ENCODE data around the gene ATP6V0E1. TPM values are rescaled to one million over a fixed set of nuclear protein-coding genes. Genes with fewer than 3 reads are reported as not detected.

The ATP6V0E1 gene
- total and polyA plus RNA-seq, 2 donors (not counting 3 experiments of a cell fraction or from before 2014, with no cell fraction given) = 217 to 278 TPM

DNA sequence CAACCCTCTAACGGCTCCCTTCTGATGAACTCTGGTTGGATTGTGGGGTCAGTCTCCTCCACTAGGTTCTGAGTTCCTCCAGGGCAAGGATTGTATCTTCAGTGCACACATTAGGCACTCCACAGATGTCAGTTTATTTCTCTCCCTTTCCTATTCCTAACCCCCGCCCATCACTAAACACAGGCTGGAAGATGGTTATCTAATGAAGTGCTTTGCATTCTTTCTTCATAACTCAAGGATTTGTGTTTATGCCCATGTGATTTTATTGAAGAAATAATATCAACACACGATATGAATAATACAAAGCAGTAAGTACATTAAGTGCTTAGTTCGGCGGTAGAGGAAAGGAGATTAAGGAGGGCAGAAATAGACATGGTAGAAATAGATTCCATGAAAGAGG, 68.2 kb downstream of the ATP6V0E1 start:
- no peaks in the 10 kb centered on the region for H3K79me2 ChIP-seq (ENCODE audit: control insufficient read depth, insufficient read depth, low read length)
- H3K4me1 ChIP-seq (ENCODE audit: control insufficient read depth, extremely low read depth, insufficient read depth, low read length) = peaks cover 17% of the 10 kb centered on the region
- no peaks in the 10 kb centered on the region for H3K9me3 ChIP-seq (replicated peaks; ENCODE audit: control insufficient read depth, insufficient read depth, low read length)
- FAIRE-seq = peak; percentile 76
- H3K4me2 ChIP-seq (ENCODE audit: insufficient read depth, low read length) = peak overlapping the region; percentile 46
- intact Hi-C loops (cut with micrococcal nuclease) (no loop called here), dilution Hi-C loops (cut with MboI; ENCODE audit: extremely low pct_ligation_motif_present, low sequenced_read_pairs) (no loop called here)
- H3K36me3 ChIP-seq (ENCODE audit: control insufficient read depth in 2 of 2, extremely low read depth in 1 of 2, insufficient read depth in 2 of 2, low read length in 2 of 2) = no peaks in the 10 kb centered on the region
- H3K9me1 ChIP-seq (replicated peaks; ENCODE audit: control insufficient read depth, extremely low read depth, insufficient read depth, low read length) = no peaks in the 10 kb centered on the region
- peak; percentile 51 for DNase-seq (ENCODE audit: low read depth, low spot score)
- POLR2A ChIA-PET = no interaction called here
- BruUV-seq (replicated peaks) = no TSS peak
- H4K20me1 ChIP-seq (replicated peaks; ENCODE audit: control insufficient read depth, extremely low read depth, insufficient read depth, low read length) = no peaks in the 10 kb centered on the region
- H2AFZ ChIP-seq (ENCODE audit: low read depth, low read length) = peak overlapping the region; percentile 73
- H3K4me3 ChIP-seq (replicated peaks in 1 of 3; ENCODE audit: insufficient read depth in 1 of 3, low read depth in 1 of 3, low read length in 3 of 3) = no peak overlapping the region
- TF ChIP-seq EZH2 (IDR thresholded peaks at IDR 0.05; ENCODE audit: borderline replicate concordance, low read depth, low read length, severe bottlenecking) (no peak), GATA2 (IDR thresholded peaks at IDR 0.05; ENCODE audit: insufficient read depth, insufficient read length, low read depth, low read length) (peak; percentile 86), POLR2AphosphoS5 (IDR thresholded peaks at IDR 0.05; ENCODE audit: insufficient read depth, low read depth, low read length) (no peak)
- TF ChIP-seq, protein P1, sequence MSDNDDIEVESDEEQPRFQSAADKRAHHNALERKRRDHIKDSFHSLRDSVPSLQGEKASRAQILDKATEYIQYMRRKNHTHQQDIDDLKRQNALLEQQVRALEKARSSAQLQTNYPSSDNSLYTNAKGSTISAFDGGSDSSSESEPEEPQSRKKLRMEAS (IDR thresholded peaks at IDR 0.05; ENCODE audit: insufficient read depth, insufficient read length) = no peak
- TF ChIP-seq, protein P2, sequence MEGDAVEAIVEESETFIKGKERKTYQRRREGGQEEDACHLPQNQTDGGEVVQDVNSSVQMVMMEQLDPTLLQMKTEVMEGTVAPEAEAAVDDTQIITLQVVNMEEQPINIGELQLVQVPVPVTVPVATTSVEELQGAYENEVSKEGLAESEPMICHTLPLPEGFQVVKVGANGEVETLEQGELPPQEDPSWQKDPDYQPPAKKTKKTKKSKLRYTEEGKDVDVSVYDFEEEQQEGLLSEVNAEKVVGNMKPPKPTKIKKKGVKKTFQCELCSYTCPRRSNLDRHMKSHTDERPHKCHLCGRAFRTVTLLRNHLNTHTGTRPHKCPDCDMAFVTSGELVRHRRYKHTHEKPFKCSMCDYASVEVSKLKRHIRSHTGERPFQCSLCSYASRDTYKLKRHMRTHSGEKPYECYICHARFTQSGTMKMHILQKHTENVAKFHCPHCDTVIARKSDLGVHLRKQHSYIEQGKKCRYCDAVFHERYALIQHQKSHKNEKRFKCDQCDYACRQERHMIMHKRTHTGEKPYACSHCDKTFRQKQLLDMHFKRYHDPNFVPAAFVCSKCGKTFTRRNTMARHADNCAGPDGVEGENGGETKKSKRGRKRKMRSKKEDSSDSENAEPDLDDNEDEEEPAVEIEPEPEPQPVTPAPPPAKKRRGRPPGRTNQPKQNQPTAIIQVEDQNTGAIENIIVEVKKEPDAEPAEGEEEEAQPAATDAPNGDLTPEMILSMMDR (IDR thresholded peaks at IDR 0.05; ENCODE audit: extremely low read depth in 1 of 2, insufficient read depth in 1 of 2, low read depth in 1 of 2, low read length in 2 of 2) = no peak
- H3K27me3 ChIP-seq (ENCODE audit: control insufficient read depth in 2 of 2, insufficient read depth in 2 of 2, low read length in 2 of 2) = no peaks in the 10 kb centered on the region
- H3K27ac ChIP-seq (ENCODE audit: insufficient read depth, low read depth, low read length) = no peak overlapping the region
- no peak overlapping the region for H3K9ac ChIP-seq (replicated peaks; ENCODE audit: extremely low read depth, insufficient read depth, low read length)
- CTCF ChIA-PET = no interaction called here

DNA sequence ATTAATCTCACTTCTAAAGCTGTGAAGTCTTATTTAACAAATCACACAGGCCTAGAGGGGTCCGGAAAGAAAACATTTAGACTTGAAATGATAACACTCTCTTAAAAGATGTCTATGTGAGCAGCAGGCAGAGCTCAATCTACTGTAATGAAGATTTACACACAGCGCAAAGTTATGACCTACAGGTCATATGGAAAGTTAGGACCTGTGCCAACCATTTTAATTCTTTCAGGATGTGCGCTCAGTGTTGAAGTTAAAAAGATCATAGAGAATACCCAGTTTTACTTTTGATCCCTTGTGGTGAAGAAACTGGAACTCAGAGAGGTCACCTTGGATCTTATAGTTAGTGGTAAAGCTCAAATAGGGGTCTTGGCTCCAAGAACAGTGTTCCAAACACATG, 69.5 kb downstream of the ATP6V0E1 start:
- intact Hi-C loops (cut with micrococcal nuclease) = no loop called here
- H2AFZ ChIP-seq (ENCODE audit: low read depth, low read length) = no peak overlapping the region
- CTCF ChIA-PET = interaction anchor here (1.0 kb wide), 2 partner anchors 42 to 69 kb away, joined by 3 to 5 read pairs; no protein-coding TSS in a partner anchor

More for the DNA sequence above, 69.5 kb downstream of the ATP6V0E1 start:
- FAIRE-seq (no peak), DNase-seq (ENCODE audit: low read depth, low spot score) (peak; percentile 71)
- peaks cover 21% of the 10 kb centered on the region for H3K4me1 ChIP-seq (ENCODE audit: control insufficient read depth, extremely low read depth, insufficient read depth, low read length)
- H3K9ac ChIP-seq (replicated peaks; ENCODE audit: extremely low read depth, insufficient read depth, low read length) = no peak overlapping the region
- no peaks in the 10 kb centered on the region for H3K9me1 ChIP-seq (replicated peaks; ENCODE audit: control insufficient read depth, extremely low read depth, insufficient read depth, low read length)
- TF ChIP-seq GATA2 (IDR thresholded peaks at IDR 0.05; ENCODE audit: insufficient read depth, insufficient read length, low read depth, low read length) (no peak), FOS (IDR thresholded peaks at IDR 0.05; ENCODE audit: borderline replicate concordance, insufficient read depth, low read length) (no peak), EZH2 (IDR thresholded peaks at IDR 0.05; ENCODE audit: borderline replicate concordance, low read depth, low read length, severe bottlenecking) (no peak), MYC (IDR thresholded peaks at IDR 0.05; ENCODE audit: low read depth, low read length) (no peak), POLR2A (IDR thresholded peaks at IDR 0.05; ENCODE audit: low read depth, low read length) (no peak), POLR2AphosphoS5 (IDR thresholded peaks at IDR 0.05; ENCODE audit: insufficient read depth, low read depth, low read length) (no peak), JUN (IDR thresholded peaks at IDR 0.05; ENCODE audit: borderline replicate concordance, insufficient read depth, insufficient read length, low read depth) (no peak)
- TF ChIP-seq, protein P2 (IDR thresholded peaks at IDR 0.05; ENCODE audit: extremely low read depth in 1 of 2, insufficient read depth in 1 of 2, low read depth in 1 of 2, low read length in 2 of 2) = no peak
- TF ChIP-seq, protein P1 (IDR thresholded peaks at IDR 0.05; ENCODE audit: insufficient read depth, insufficient read length) = no peak
- no peaks in the 10 kb centered on the region for H3K79me2 ChIP-seq (ENCODE audit: control insufficient read depth, insufficient read depth, low read length)
- dilution Hi-C loops (cut with MboI; ENCODE audit: extremely low pct_ligation_motif_present, low sequenced_read_pairs) = no loop called here
- H3K27me3 ChIP-seq (ENCODE audit: control insufficient read depth in 2 of 2, insufficient read depth in 2 of 2, low read length in 2 of 2) = no peaks in the 10 kb centered on the region
- H3K4me2 ChIP-seq (ENCODE audit: insufficient read depth, low read length) = no peak overlapping the region
- H4K20me1 ChIP-seq (replicated peaks; ENCODE audit: control insufficient read depth, extremely low read depth, insufficient read depth, low read length) = no peaks in the 10 kb centered on the region
- POLR2A ChIA-PET = no interaction called here
- no TSS peak for BruUV-seq (replicated peaks)
- no peak overlapping the region for H3K27ac ChIP-seq (ENCODE audit: insufficient read depth, low read depth, low read length)
- no peaks in the 10 kb centered on the region for H3K36me3 ChIP-seq (ENCODE audit: control insufficient read depth in 2 of 2, extremely low read depth in 1 of 2, insufficient read depth in 2 of 2, low read length in 2 of 2)
- no peaks in the 10 kb centered on the region for H3K9me3 ChIP-seq (replicated peaks; ENCODE audit: control insufficient read depth, insufficient read depth, low read length)
- H3K4me3 ChIP-seq (replicated peaks in 1 of 3; ENCODE audit: insufficient read depth in 1 of 3, low read depth in 1 of 3, low read length in 3 of 3) = no peak overlapping the region

Measured in endothelial cell of umbilical vein (primary cell).